Activated naive CD8-positive, alpha-beta T cell treated with anti-CD3 and anti-CD28 coated beads, Interleukin-2, amount 10 ng/mL, durations not matched to agents 7 days and 5 days (primary cell): ENCODE measurements around the gene IL1RL1. TPM values are rescaled to one million over a fixed set of nuclear protein-coding genes. Genes with fewer than 3 reads are reported as not detected.

Experiments used
- ATAC-seq: fragments of 150-1000 bp; cut with Tn5 transposase; one replicate; pipeline ENCODE4 v1.10.0; 2021; ENCODE audit warnings: low read depth, moderate library complexity
- POLR2A ChIA-PET: fragments of 350-600 bp; sonication (Branson Sonifier 250); formaldehyde crosslinking; loops from one replicate; lab custom pipeline; 2021; ENCODE audit warnings: antibody characterized with exemption; lab: Charles Lee
- DNase-seq: peaks from one replicate; pipeline ENCODE4 v3.0.0; 2021
- H3K27ac Mint-ChIP-seq: one replicate; pipeline ENCODE4 v1.8.0; 2022; ENCODE audit warnings: mild to moderate bottlenecking, mixed read lengths
- H3K27me3 Mint-ChIP-seq: one replicate; pipeline ENCODE4 v1.8.0; 2022; ENCODE audit warnings: mild to moderate bottlenecking, moderate library complexity, mixed read lengths
- H3K36me3 Mint-ChIP-seq: one replicate; pipeline ENCODE4 v1.8.0; 2021; ENCODE audit warnings: mild to moderate bottlenecking, mixed read lengths
- H3K4me1 Mint-ChIP-seq: one replicate; pipeline ENCODE4 v1.8.0; 2021; ENCODE audit warnings: mixed read lengths
- H3K4me3 Mint-ChIP-seq: one replicate; pipeline ENCODE4 v1.8.0; 2022; ENCODE audit warnings: mild to moderate bottlenecking, moderate library complexity, mixed read lengths
- H3K9me3 Mint-ChIP-seq: one replicate; pipeline ENCODE4 v1.8.0; 2021; ENCODE audit warnings: mixed read lengths
- total RNA-seq, 2 experiments: library from RNA; stranded (reverse); gene quantifications; one replicate each; pipeline ENCODE4 v1.2.3, GENCODE V29; 2021

The IL1RL1 gene
- total RNA-seq, 2 experiments from 2014 or later, result not detected

DNA sequence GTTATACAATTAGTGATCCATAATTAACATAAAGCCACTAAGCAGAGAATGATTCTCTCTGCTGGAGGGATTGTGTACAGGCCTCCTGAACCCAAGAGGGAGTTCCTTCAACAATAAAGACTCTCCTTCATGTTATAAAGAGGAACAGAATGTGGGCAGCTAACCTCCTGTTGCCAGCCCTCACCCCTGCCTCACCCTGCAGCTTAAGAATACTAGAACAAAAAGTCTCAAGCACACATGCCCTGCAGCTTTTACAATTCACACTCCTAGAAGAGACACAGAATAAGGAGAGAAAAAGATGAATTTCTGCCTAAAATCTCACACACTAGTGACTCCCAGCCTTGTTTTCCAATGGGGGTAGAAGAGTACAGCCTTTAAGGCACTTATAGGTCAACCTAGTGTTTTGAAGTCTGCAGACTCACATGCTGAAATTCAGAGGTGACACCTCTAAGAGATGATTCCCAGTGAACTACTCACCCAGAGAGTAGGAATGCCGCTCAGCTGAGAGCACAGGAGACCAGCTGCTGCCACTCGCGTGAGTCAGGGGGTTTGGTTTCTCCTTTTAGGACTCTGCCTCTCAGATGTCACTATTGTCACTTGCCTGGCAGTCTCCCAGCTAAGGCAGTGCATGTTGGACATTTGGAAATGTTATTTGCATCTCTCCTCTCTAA, 32.5 kb upstream of the IL1RL1 start:
- no peak for ATAC-seq
- no peaks in the 10 kb centered on the region for H3K27me3 Mint-ChIP-seq
- peaks cover 10% of the 10 kb centered on the region for H3K9me3 Mint-ChIP-seq
- peaks cover 37% of the 10 kb centered on the region for H3K36me3 Mint-ChIP-seq
- POLR2A ChIA-PET, result interaction anchor here (0.6 to 3.5 kb wide), 3 partner anchors 12 to 1027 kb away, joined by 3 to 11 read pairs (median 4); no protein-coding TSS in a partner anchor
- peaks cover 59% of the 10 kb centered on the region for H3K4me1 Mint-ChIP-seq
- no peak for DNase-seq
- H3K27ac Mint-ChIP-seq, result peak overlapping the region; percentile 67
- H3K4me3 Mint-ChIP-seq, result peak overlapping the region; percentile 42

GRCh38 chr2:102279391-102279735, 32.0 kb upstream of the IL1RL1 start:
- H3K4me3 Mint-ChIP-seq, result no peak overlapping the region
- H3K9me3 Mint-ChIP-seq, result peaks cover 9% of the 10 kb centered on the region
- ATAC-seq (no peak), DNase-seq (no peak)
- no peaks in the 10 kb centered on the region for H3K27me3 Mint-ChIP-seq
- POLR2A ChIA-PET, result interaction anchor here (0.6 to 1.6 kb wide), 2 partner anchors 14 to 77 kb away, joined by 3 to 4 read pairs; no protein-coding TSS in a partner anchor
- H3K27ac Mint-ChIP-seq, result peak overlapping the region; percentile 22
- H3K36me3 Mint-ChIP-seq, result peaks cover 31% of the 10 kb centered on the region
- H3K4me1 Mint-ChIP-seq, result peaks cover 57% of the 10 kb centered on the region

DNA sequence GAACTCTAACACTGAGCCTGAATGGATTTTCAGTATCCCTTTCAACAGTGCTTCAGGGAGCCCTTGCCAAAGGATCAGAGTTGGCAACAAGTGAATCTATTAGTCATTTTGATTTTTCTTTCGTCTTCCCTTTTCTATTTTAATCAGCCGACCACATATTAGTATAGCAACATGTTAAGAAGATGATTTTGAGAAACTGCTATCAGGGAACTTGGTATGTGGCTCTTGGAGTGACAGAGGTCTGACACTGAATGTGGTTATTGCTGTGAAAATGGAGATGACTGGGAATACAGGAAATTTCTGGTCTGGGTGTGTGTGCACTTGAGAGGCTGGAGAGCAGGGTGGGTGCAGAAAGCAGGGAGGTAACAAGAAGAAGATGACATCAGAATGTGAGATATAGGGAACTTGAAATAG, 28.7 kb upstream of the IL1RL1 start:
- ATAC-seq, result no peak
- Mint-ChIP-seq H3K36me3 (peaks cover 10% of the 10 kb centered on the region), H3K27ac (no peak overlapping the region)

DNA sequence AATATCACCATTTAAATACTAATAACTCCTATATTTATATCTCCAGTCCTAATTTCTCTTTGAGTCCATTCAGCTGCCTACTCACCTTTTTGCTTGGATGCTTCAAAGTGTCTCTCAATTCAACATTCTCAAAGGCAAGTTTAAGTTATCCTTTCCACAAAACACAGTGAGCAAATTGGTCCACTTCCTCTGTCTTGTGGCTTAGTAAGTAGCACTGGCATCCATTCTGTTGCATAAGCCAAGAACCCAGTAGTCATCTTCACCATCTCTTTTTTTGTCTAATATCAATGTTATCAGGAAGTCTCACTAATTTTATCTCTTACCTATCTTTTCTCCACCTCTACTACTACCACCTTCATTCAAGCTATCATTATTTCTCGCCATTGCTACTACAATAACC, 27.4 kb upstream of the IL1RL1 start:
- Mint-ChIP-seq H3K4me1 (peaks cover 24% of the 10 kb centered on the region), H3K27ac (no peak overlapping the region), H3K36me3 (peaks cover 10% of the 10 kb centered on the region), H3K4me3 (no peak overlapping the region), H3K27me3 (peaks cover 5% of the 10 kb centered on the region), H3K9me3 (peaks cover 3% of the 10 kb centered on the region)
- ATAC-seq, result no peak
- POLR2A ChIA-PET, result interaction anchor here (0.6 kb wide), 1 partner anchor 10 kb away, joined by 3 read pairs; no protein-coding TSS in a partner anchor
- DNase-seq, result no peak

More for the DNA sequence above, 28.7 kb upstream of the IL1RL1 start:
- DNase-seq, result no peak
- peaks cover 33% of the 10 kb centered on the region for H3K4me1 Mint-ChIP-seq
- POLR2A ChIA-PET, result interaction anchor here (0.9 kb wide), 1 partner anchor 9 kb away, joined by 3 read pairs; no protein-coding TSS in a partner anchor
- peaks cover 3% of the 10 kb centered on the region for H3K27me3 Mint-ChIP-seq
- no peaks in the 10 kb centered on the region for H3K9me3 Mint-ChIP-seq
- H3K4me3 Mint-ChIP-seq, result no peak overlapping the region

DNA sequence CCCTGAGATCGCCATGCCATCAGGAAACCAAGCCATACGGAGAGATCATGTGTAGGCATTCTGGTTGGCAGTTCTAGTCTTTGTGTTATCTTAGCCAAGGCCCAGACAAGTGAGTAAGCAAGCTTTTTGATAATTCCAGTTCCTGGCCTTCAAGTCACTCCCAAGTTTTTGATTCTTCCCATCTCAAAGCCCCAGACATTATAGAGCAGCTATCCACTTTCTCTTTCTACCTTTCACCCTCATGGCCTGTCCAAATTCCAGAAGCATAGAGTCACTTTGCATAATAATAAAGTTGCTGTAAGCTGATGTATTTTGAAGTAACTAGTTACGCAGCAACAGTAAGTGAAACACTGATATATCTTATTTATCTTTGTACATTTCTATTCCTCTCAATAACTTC, 26.8 kb upstream of the IL1RL1 start:
- peaks cover 5% of the 10 kb centered on the region for H3K27me3 Mint-ChIP-seq
- H3K27ac Mint-ChIP-seq, result no peak overlapping the region
- peaks cover 4% of the 10 kb centered on the region for H3K9me3 Mint-ChIP-seq
- peaks cover 20% of the 10 kb centered on the region for H3K4me1 Mint-ChIP-seq
- H3K4me3 Mint-ChIP-seq, result no peak overlapping the region
- ATAC-seq (no peak), DNase-seq (no peak)
- POLR2A ChIA-PET, result interaction anchor here (0.8 kb wide), 1 partner anchor 8 kb away, joined by 3 read pairs; no protein-coding TSS in a partner anchor
- peaks cover 11% of the 10 kb centered on the region for H3K36me3 Mint-ChIP-seq

- H3K9me3 Mint-ChIP-seq, result peaks cover 6% of the 10 kb centered on the region
- ATAC-seq (no peak), DNase-seq (no peak)
- no peak overlapping the region for H3K4me3 Mint-ChIP-seq
- POLR2A ChIA-PET, result interaction anchor here (0.7 to 0.8 kb wide), 2 partner anchors 9 to 18 kb away, joined by 3 to 4 read pairs; no protein-coding TSS in a partner anchor
- no peak overlapping the region for H3K27ac Mint-ChIP-seq
- H3K36me3 Mint-ChIP-seq, result peaks cover 15% of the 10 kb centered on the region
- H3K4me1 Mint-ChIP-seq, result peaks cover 22% of the 10 kb centered on the region
- H3K27me3 Mint-ChIP-seq, result peaks cover 5% of the 10 kb centered on the region
These were observed 26.0 kb upstream of the IL1RL1 start for GRCh38 chr2:102285368-102285767.

GRCh38 chr2:102286041-102286440, 25.3 kb upstream of the IL1RL1 start:
- POLR2A ChIA-PET, result interaction anchor here (0.7 to 0.8 kb wide), 3 partner anchors 9 to 811 kb away, joined by 3 to 4 read pairs (median 3); partner anchors contain the start of gene RFX8

DNA sequence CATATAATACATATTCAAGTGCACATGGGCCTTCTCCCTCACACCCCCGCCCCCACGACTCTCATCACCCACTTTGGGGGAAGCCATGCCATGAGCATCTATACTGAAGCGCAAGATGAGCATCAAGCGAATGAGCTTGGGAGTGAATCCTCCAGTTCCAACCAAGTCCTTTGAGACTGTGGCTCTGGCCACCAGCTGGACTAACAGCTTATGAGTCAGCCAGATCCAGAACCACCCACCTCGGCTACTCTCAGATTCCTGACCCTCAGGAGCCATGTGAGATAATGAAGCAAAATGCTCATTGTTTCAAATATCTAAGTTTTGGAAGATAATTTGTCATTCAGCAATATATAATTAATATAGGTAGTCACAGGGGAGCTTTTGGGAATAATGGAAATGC, 22.2 kb upstream of the IL1RL1 start:
- no peak overlapping the region for H3K27ac Mint-ChIP-seq
- peaks cover 15% of the 10 kb centered on the region for H3K36me3 Mint-ChIP-seq
- ATAC-seq (no peak), DNase-seq (no peak)
- H3K4me1 Mint-ChIP-seq, result peaks cover 39% of the 10 kb centered on the region
- H3K27me3 Mint-ChIP-seq, result peaks cover 5% of the 10 kb centered on the region
- POLR2A ChIA-PET, result no interaction called here
- peaks cover 6% of the 10 kb centered on the region for H3K9me3 Mint-ChIP-seq
- no peak overlapping the region for H3K4me3 Mint-ChIP-seq

More at GRCh38 chr2:102286041-102286440, 25.3 kb upstream of the IL1RL1 start:
- Mint-ChIP-seq H3K27me3 (peaks cover 5% of the 10 kb centered on the region), H3K27ac (no peak overlapping the region), H3K4me3 (no peak overlapping the region), H3K36me3 (peaks cover 15% of the 10 kb centered on the region), H3K4me1 (peaks cover 23% of the 10 kb centered on the region), H3K9me3 (peaks cover 6% of the 10 kb centered on the region)
- ATAC-seq, result no peak
- no peak for DNase-seq

GRCh38 chr2:102290594-102290993, 20.8 kb upstream of the IL1RL1 start:
- POLR2A ChIA-PET, result interaction anchor here (2.0 to 4.7 kb wide), 2 partner anchors 11 to 14 kb away, joined by 9 to 21 read pairs; no protein-coding TSS in a partner anchor
- peaks cover 15% of the 10 kb centered on the region for H3K36me3 Mint-ChIP-seq

GRCh38 chr2:102291319-102292075, 19.9 kb upstream of the IL1RL1 start:
- peaks cover 52% of the 10 kb centered on the region for H3K4me1 Mint-ChIP-seq
- peaks cover 18% of the 10 kb centered on the region for H3K36me3 Mint-ChIP-seq
- ATAC-seq (peak; percentile 68), DNase-seq (no peak)
- H3K27ac Mint-ChIP-seq, result peak overlapping the region; percentile 75
- peaks cover 5% of the 10 kb centered on the region for H3K27me3 Mint-ChIP-seq
- peak overlapping the region; percentile 53 for H3K4me3 Mint-ChIP-seq
- POLR2A ChIA-PET, result interaction anchor here (0.6 to 4.7 kb wide), 6 partner anchors 9 to 587 kb away, joined by 3 to 21 read pairs (median 4); no protein-coding TSS in a partner anchor
- H3K9me3 Mint-ChIP-seq, result peaks cover 6% of the 10 kb centered on the region

More at GRCh38 chr2:102290594-102290993, 20.8 kb upstream of the IL1RL1 start:
- peak overlapping the region; percentile 20 for H3K4me3 Mint-ChIP-seq
- DNase-seq (no peak), ATAC-seq (no peak)
- H3K4me1 Mint-ChIP-seq, result peaks cover 49% of the 10 kb centered on the region
- no peak overlapping the region for H3K27ac Mint-ChIP-seq
- peaks cover 6% of the 10 kb centered on the region for H3K9me3 Mint-ChIP-seq
- peaks cover 5% of the 10 kb centered on the region for H3K27me3 Mint-ChIP-seq

GRCh38 chr2:102294802-102295489, 16.4 kb upstream of the IL1RL1 start:
- ATAC-seq (no peak), DNase-seq (no peak)
- peaks cover 7% of the 10 kb centered on the region for H3K36me3 Mint-ChIP-seq
- peak overlapping the region; percentile 32 for H3K27ac Mint-ChIP-seq
- no peaks in the 10 kb centered on the region for H3K27me3 Mint-ChIP-seq
- H3K9me3 Mint-ChIP-seq, result peaks cover 3% of the 10 kb centered on the region
- H3K4me1 Mint-ChIP-seq, result peaks cover 52% of the 10 kb centered on the region
- POLR2A ChIA-PET, result interaction anchor here (1.0 to 4.7 kb wide), 4 partner anchors 8 to 23 kb away, joined by 3 to 21 read pairs (median 3); no protein-coding TSS in a partner anchor
- H3K4me3 Mint-ChIP-seq, result no peak overlapping the region

GRCh38 chr2:102295566-102295965, 15.8 kb upstream of the IL1RL1 start:
- Mint-ChIP-seq H3K4me1 (peaks cover 55% of the 10 kb centered on the region), H3K9me3 (peaks cover 2% of the 10 kb centered on the region), H3K27me3 (no peaks in the 10 kb centered on the region), H3K4me3 (no peak overlapping the region), H3K27ac (peak overlapping the region; percentile 32), H3K36me3 (peaks cover 9% of the 10 kb centered on the region)
- POLR2A ChIA-PET, result interaction anchor here (1.0 to 1.3 kb wide), 2 partner anchors 9 to 18 kb away, joined by 3 read pairs; no protein-coding TSS in a partner anchor
- ATAC-seq (no peak), DNase-seq (no peak)
